AG10803 (cell line): ENCODE results near the gene KIF5C.

Experiments used
- DNase-seq: peaks from one replicate; pipeline ENCODE4 v3.0.0; 2010; ENCODE audit warnings: low read depth
- H3K4me3 ChIP-seq: 2 replicates; pipeline ENCODE4 v1.5.1; 2011; ENCODE audit warnings: mild to moderate bottlenecking, low read length, control low read depth
- CTCF ChIP-seq: conservative IDR thresholded peaks from 2 replicates; pipeline ENCODE4 v1.5.1; 2011; ENCODE audit warnings: mild to moderate bottlenecking, low read length, control low read depth, inconsistent platforms

KIF5C gene

GRCh38 chr2:148955798-148956197 is 80.8 kb downstream of the KIF5C start:
- H3K4me3 ChIP-seq, result no peak overlapping the region
- TF ChIP-seq CTCF, result no peak
- DNase-seq, result no peak

GRCh38 chr2:148957023-148957422 is 82.0 kb downstream of the KIF5C start:
- DNase-seq, result no peak
- H3K4me3 ChIP-seq, result no peak overlapping the region
- TF ChIP-seq CTCF, result no peak

GRCh38 chr2:148959745-148960144 is 84.7 kb downstream of the KIF5C start:
- DNase-seq, result no peak
- TF ChIP-seq CTCF, result no peak

GRCh38 chr2:148960483-148960882 is 85.5 kb downstream of the KIF5C start:
- no peak for DNase-seq
- no peak overlapping the region for H3K4me3 ChIP-seq
- TF ChIP-seq CTCF, result no peak

More at GRCh38 chr2:148959745-148960144, 84.7 kb downstream of the KIF5C start:
- H3K4me3 ChIP-seq, result no peak overlapping the region

GRCh38 chr2:148963461-148963860 is 88.4 kb downstream of the KIF5C start:
- no peak for DNase-seq
- TF ChIP-seq CTCF, result no peak
- H3K4me3 ChIP-seq, result no peak overlapping the region

- no peak overlapping the region for H3K4me3 ChIP-seq
- TF ChIP-seq CTCF, result no peak
- DNase-seq, result no peak
These were observed 90.8 kb downstream of the KIF5C start for GRCh38 chr2:148965623-148966437.

GRCh38 chr2:148966438-148966758 is 91.4 kb downstream of the KIF5C start:
- no peak overlapping the region for H3K4me3 ChIP-seq
- no peak for DNase-seq
- TF ChIP-seq CTCF, result no peak
